Endothelial cell of umbilical vein (primary cell): ENCODE measurements around the gene C11orf68. TPM values are rescaled to one million over a fixed set of nuclear protein-coding genes. Genes with fewer than 3 reads are reported as not detected.

Source experiments
- BruUV-seq: library from RNA; stranded (reverse); fragments of 400-500 nt; replicated peaks from 2 replicates; lab custom pipeline; 2021; lab: Mats Ljungman, UMichigan
- CTCF ChIA-PET: fragments of 300-600, 350-600 bp; sonication (Branson Sonifier 250); formaldehyde crosslinking; loops from one replicate; lab custom pipeline; 2021; ENCODE audit warnings: antibody characterized with exemption, inconsistent platforms; lab: Charles Lee
- POLR2A ChIA-PET: fragments of 300-600, 350-600 bp; sonication (Branson Sonifier 250); formaldehyde crosslinking; loops from one replicate; lab custom pipeline; 2021; ENCODE audit warnings: antibody characterized with exemption, inconsistent platforms; lab: Charles Lee
- DNase-seq: peaks from one replicate; pipeline ENCODE4 v3.0.0-alpha.2; 2011; ENCODE audit warnings: low read depth, low spot score
- FAIRE-seq: peaks from 2 replicates; lab custom pipeline; 2011; peaks lifted over from hg19 to GRCh38; lab: Jason Lieb, UNC
- H2AFZ ChIP-seq: 2 replicates; pipeline ENCODE4 v1.6.0; 2012; ENCODE audit warnings: low read depth, low read length, control low read depth, inconsistent platforms
- H3K27ac ChIP-seq: 2 replicates; pipeline ENCODE4 v1.5.1; 2011; ENCODE audit warnings: low read depth, mild to moderate bottlenecking, control low read depth, low read length, moderate library complexity; ENCODE audit not compliant: insufficient read depth
- H3K27me3 ChIP-seq, 2 experiments: 2 replicates each; pipeline versions ENCODE4 v1.6.0 to v1.6.1; 2011; ENCODE audit warnings: low read length in 2 of 2, mixed read lengths in 1 of 2; ENCODE audit not compliant: control insufficient read depth in 2 of 2, insufficient read depth in 2 of 2
- H3K36me3 ChIP-seq, 2 experiments: 2 replicates in 1 of 2; 3 replicates in 1 of 2; pipeline ENCODE4 v1.5.1; 2011; ENCODE audit warnings: low read length in 2 of 2, mild to moderate bottlenecking in 1 of 2, moderate library complexity in 1 of 2; ENCODE audit not compliant: control insufficient read depth in 2 of 2, insufficient read depth in 2 of 2; ENCODE audit errors: extremely low read depth in 1 of 2
- H3K4me1 ChIP-seq: 3 replicates; pipeline ENCODE4 v1.5.1; 2011; ENCODE audit warnings: mild to moderate bottlenecking, low read length; ENCODE audit not compliant: control insufficient read depth, insufficient read depth; ENCODE audit errors: extremely low read depth
- H3K4me2 ChIP-seq: 2 replicates; pipeline ENCODE4 v1.6.1; 2011; ENCODE audit warnings: low read length, control low read depth, mixed read lengths; ENCODE audit not compliant: insufficient read depth
- H3K4me3 ChIP-seq, 3 experiments: fragments of 200-600 bp in 1 of 3; sonication (generic), shearing (Covaris generic) in 1 of 3; replicated peaks in 1 of 3; 2 replicates each; pipeline ENCODE4 v1.5.1; 2011 to 2016; ENCODE audit warnings: control low read depth in 3 of 3, low read length in 3 of 3, mild to moderate bottlenecking in 2 of 3, inconsistent platforms in 1 of 3, low read depth in 1 of 3, moderate library complexity in 1 of 3; ENCODE audit not compliant: insufficient read depth in 1 of 3
- H3K79me2 ChIP-seq: 2 replicates; pipeline ENCODE4 v1.6.0; 2012; ENCODE audit warnings: low read length, inconsistent platforms; ENCODE audit not compliant: control insufficient read depth, insufficient read depth
- H3K9ac ChIP-seq: replicated peaks from 2 replicates; pipeline ENCODE3; 2011; ENCODE audit warnings: low read length, control low read depth; ENCODE audit not compliant: insufficient read depth; ENCODE audit errors: extremely low read depth
- H3K9me1 ChIP-seq: replicated peaks from 3 replicates; pipeline ENCODE4 v1.6.0; 2011; ENCODE audit warnings: mild to moderate bottlenecking, low read length; ENCODE audit not compliant: control insufficient read depth, insufficient read depth; ENCODE audit errors: extremely low read depth
- H3K9me3 ChIP-seq: replicated peaks from 2 replicates; pipeline ENCODE4 v1.5.1; 2012; ENCODE audit warnings: low read length, inconsistent platforms; ENCODE audit not compliant: control insufficient read depth, insufficient read depth
- H4K20me1 ChIP-seq: replicated peaks from 2 replicates; pipeline ENCODE3; 2011; ENCODE audit warnings: mild to moderate bottlenecking, low read length; ENCODE audit not compliant: control insufficient read depth, insufficient read depth; ENCODE audit errors: extremely low read depth
- FOS ChIP-seq: IDR thresholded peaks from 2 replicates; pipeline ENCODE4 v1.6.1; 2011; ENCODE audit warnings: mild to moderate bottlenecking, low read length, moderate library complexity, borderline replicate concordance; ENCODE audit not compliant: insufficient read depth
- GATA2 ChIP-seq: IDR thresholded peaks from 2 replicates; pipeline ENCODE4 v1.7.0; 2011; ENCODE audit warnings: low read depth, mild to moderate bottlenecking, moderate library complexity, mixed read lengths, low read length; ENCODE audit not compliant: insufficient read length, insufficient read depth
- JUN ChIP-seq: IDR thresholded peaks from 2 replicates; pipeline ENCODE4 v1.6.1; 2011; ENCODE audit warnings: borderline replicate concordance, low read depth; ENCODE audit not compliant: insufficient read length, insufficient read depth
- MAX ChIP-seq: IDR thresholded peaks from 2 replicates; pipeline ENCODE4 v1.6.1; 2011; ENCODE audit not compliant: insufficient read depth, insufficient read length
- POLR2A ChIP-seq: IDR thresholded peaks from 2 replicates; pipeline ENCODE4 v1.6.1; 2012; ENCODE audit warnings: low read depth, mild to moderate bottlenecking, control low read depth, low read length
- POLR2AphosphoS5 ChIP-seq: IDR thresholded peaks from 2 replicates; pipeline ENCODE4 v1.6.1; 2012; ENCODE audit warnings: low read depth, mild to moderate bottlenecking, control low read depth, low read length, moderate library complexity; ENCODE audit not compliant: insufficient read depth
- dilution Hi-C: fragments of 300-500 bp; cut with MboI; formaldehyde crosslinking; loops from one replicate; pipeline ENCODE4 v1.15.0; 2019; ENCODE audit warnings: low sequenced_read_pairs; ENCODE audit not compliant: extremely low pct_ligation_motif_present
- intact Hi-C: fragments of 100-400 bp; cut with micrococcal nuclease; formaldehyde crosslinking; loops from one replicate; pipeline ENCODE4 v1.10.0; 2022
- polyA plus RNA-seq, 4 experiments: library from polyadenylated mRNA; depleted of rRNA in 3 of 4; stranded (reverse) in 3 of 4; unstranded in 1 of 4; fragments of >200 nt; gene quantifications; 2 replicates each; pipeline versions ENCODE4 v1.2.1 to v1.2.3, GENCODE V29; 2011 to 2012; ENCODE audit warnings: missing spikeins in 1 of 4
- total RNA-seq: library from RNA; stranded (reverse); gene quantifications from 2 replicates; pipeline ENCODE4 v1.2.3, GENCODE V29; 2021
- TF ChIP-seq, protein P1 (sequence below), 2 donors: IDR thresholded peaks; 1 replicate in 1 of 2; 2 replicates in 1 of 2; pipeline ENCODE4 v1.5.1; 2011; ENCODE audit warnings: low read length in 2 of 2, mild to moderate bottlenecking in 2 of 2, moderate library complexity in 2 of 2, control low read depth in 1 of 2, inconsistent platforms in 1 of 2, low read depth in 1 of 2; ENCODE audit not compliant: insufficient read depth in 1 of 2; ENCODE audit errors: extremely low read depth in 1 of 2

The C11orf68 gene
- total and polyA plus RNA-seq, 2 donors (not counting 3 experiments of a cell fraction or from before 2014, with no cell fraction given), result 35.6 to 66.5 TPM

DNA sequence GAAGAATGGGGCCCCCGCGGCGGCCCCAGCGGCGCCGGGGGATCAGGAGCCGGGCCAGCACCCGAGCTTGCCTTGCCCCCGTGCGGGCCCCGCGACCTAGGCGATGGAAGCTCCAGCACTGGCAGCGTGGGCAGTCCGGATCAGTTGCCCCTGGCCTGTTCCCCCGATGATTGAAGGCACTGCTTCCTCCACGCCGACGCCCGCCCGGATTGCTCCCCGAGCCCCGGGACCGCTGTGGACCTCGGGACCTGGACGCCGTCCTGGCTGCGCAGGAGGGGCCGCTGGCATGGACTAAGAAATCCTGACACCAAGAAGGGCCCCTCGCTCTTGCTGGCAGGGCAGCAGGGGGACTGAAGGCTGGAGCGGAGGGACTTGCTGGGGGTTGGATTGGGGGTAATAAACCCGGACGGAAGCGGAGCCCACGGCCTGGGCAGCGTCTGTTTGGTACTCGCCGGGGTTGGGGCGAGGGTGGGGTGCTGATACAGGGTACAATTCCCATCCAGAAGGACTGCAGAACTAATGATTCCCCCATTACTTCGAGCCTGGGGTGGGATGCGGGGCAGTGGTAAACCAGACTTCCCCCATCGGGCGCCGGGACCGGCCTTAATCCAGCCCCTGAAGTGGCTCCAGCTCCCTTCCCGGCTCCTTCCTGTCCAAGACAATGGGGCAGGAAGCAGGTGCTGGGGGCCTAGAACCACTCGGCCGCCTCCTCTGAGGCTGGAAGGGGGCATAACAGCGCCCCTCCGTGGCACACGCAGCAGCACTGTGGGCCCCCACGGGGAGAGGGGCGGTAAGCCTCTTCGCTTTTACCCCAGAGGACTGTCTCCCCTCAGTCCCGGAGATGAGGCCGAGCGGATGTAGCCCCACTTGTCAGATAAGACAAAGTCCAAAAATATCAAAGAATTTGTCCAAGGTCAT lies 27.4 kb downstream of the C11orf68 start:
- Histone ChIP-seq H3K36me3 (peaks cover 5 to 8% of the 10 kb centered on the region in 2 experiments), H4K20me1 (no peaks in the 10 kb centered on the region), H3K27me3 (no peaks in the 10 kb centered on the region), H3K9me3 (no peaks in the 10 kb centered on the region), H3K4me1 (peaks cover 69% of the 10 kb centered on the region), H3K79me2 (peaks cover 65% of the 10 kb centered on the region), H3K4me3 (peak overlapping the region; percentile 56 to 92 (median 78)), H2AFZ (no peak overlapping the region), H3K27ac (peak overlapping the region; percentile 99), H3K9me1 (no peaks in the 10 kb centered on the region), H3K4me2 (peak overlapping the region; percentile 88), H3K9ac (peak overlapping the region; percentile 98)
- TF ChIP-seq FOS (no peak), JUN (no peak), MAX (peak; percentile 31), GATA2 (peak; percentile 35), POLR2A (peak; percentile 96), POLR2AphosphoS5 (peak; percentile 79)
- TF ChIP-seq, protein P1, sequence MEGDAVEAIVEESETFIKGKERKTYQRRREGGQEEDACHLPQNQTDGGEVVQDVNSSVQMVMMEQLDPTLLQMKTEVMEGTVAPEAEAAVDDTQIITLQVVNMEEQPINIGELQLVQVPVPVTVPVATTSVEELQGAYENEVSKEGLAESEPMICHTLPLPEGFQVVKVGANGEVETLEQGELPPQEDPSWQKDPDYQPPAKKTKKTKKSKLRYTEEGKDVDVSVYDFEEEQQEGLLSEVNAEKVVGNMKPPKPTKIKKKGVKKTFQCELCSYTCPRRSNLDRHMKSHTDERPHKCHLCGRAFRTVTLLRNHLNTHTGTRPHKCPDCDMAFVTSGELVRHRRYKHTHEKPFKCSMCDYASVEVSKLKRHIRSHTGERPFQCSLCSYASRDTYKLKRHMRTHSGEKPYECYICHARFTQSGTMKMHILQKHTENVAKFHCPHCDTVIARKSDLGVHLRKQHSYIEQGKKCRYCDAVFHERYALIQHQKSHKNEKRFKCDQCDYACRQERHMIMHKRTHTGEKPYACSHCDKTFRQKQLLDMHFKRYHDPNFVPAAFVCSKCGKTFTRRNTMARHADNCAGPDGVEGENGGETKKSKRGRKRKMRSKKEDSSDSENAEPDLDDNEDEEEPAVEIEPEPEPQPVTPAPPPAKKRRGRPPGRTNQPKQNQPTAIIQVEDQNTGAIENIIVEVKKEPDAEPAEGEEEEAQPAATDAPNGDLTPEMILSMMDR (IDR thresholded peaks at IDR 0.05; ENCODE audit: extremely low read depth in 1 of 2, insufficient read depth in 1 of 2, low read depth in 1 of 2, low read length in 2 of 2), result peak; percentile 68 to 80
- dilution Hi-C loops (no loop called here), intact Hi-C loops (loop anchor here (1.0 kb wide), 1 partner anchor 8 kb away; no protein-coding TSS in a partner anchor)
- ChIA-PET POLR2A (interaction anchor here (0.5 to 6.7 kb wide), 9 partner anchors 9 to 1050 kb away, joined by 3 to 67 read pairs (median 7); partner anchors contain the start of genes BANF1, C11orf68, CFL1 and EIF1AD), CTCF (interaction anchor here (0.6 to 6.7 kb wide), 18 partner anchors 8 to 131 kb away, joined by 3 to 75 read pairs (median 6); partner anchors contain the start of genes AP5B1, C11orf68, CFL1 and FOSL1)
- peak; percentile 91 for FAIRE-seq
- peak; percentile 89 for DNase-seq
- TSS peak; percentile 21 for BruUV-seq
